ENCODE measurements around the gene NUDT1.
A peak's percentile ranks its signal among the peaks of the same experiment; 100 is the strongest.

DNA sequence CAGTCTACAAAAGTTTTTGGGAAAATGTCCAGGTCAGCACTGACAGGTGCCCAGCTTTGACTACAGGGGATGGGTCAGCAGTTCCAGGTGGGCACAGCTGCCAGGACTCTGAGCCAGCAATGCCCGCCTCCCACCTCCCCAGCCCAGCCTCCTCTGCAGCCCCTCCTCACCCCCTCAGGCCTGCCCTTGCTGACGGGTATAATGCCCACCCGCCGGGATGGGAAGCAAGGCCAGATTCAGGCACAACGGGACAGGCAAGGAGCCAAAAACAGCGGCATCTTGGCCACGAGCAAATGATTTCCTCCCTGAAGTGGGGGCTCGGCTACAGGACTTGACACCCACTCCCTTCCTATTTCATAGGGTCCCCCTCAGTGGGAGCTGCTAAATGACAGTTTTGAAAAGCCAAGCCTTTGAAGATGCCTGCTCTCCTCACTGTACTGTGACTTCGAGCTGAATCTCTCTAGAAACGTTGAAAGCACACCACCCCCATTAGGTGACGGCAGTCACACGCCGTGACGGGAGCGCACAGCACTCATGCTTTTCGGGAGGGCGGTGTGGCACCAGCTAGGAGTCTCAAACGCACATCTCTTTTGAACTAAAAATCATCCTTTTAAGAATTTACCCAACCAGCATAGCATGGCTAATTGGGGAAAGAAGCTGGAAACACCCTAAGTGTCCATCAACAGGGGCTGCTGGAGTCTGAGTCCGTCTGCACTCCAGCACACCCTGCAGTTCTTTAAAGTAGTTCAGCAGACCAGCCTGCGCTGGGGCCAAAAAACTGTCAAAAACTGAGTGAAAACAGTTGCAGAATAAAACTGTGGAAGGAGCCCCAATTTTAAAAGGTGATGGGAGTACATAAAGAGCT is 38.9 kb upstream of the NUDT1 start:
- no peak for TF ChIP-seq EZH2phosphoT487 (IDR thresholded peaks at IDR 0.05; ENCODE audit: low read depth, severe bottlenecking, unreplicated experiment)
- TF ChIP-seq, protein P1, sequence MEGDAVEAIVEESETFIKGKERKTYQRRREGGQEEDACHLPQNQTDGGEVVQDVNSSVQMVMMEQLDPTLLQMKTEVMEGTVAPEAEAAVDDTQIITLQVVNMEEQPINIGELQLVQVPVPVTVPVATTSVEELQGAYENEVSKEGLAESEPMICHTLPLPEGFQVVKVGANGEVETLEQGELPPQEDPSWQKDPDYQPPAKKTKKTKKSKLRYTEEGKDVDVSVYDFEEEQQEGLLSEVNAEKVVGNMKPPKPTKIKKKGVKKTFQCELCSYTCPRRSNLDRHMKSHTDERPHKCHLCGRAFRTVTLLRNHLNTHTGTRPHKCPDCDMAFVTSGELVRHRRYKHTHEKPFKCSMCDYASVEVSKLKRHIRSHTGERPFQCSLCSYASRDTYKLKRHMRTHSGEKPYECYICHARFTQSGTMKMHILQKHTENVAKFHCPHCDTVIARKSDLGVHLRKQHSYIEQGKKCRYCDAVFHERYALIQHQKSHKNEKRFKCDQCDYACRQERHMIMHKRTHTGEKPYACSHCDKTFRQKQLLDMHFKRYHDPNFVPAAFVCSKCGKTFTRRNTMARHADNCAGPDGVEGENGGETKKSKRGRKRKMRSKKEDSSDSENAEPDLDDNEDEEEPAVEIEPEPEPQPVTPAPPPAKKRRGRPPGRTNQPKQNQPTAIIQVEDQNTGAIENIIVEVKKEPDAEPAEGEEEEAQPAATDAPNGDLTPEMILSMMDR (IDR thresholded peaks at IDR 0.05; ENCODE audit: poor library complexity): peak; percentile 36

All from hepatocyte (in vitro differentiated cells).